Measurements from ENCODE around the gene CECR2.

- no peak for TF ChIP-seq EZH2 (IDR thresholded peaks at IDR 0.05; ENCODE audit: borderline replicate concordance, insufficient read depth, low read length, poor library complexity, severe bottlenecking)
- TF ChIP-seq CTCF (IDR thresholded peaks at IDR 0.05; ENCODE audit: poor library complexity, severe bottlenecking) = no peak
- no peak for TF ChIP-seq SMC3 (conservative IDR thresholded peaks at IDR 0.05; ENCODE audit: poor library complexity)
- no peak for TF ChIP-seq POLR2AphosphoS5 (IDR thresholded peaks at IDR 0.05)
- TF ChIP-seq EP300 (conservative IDR thresholded peaks at IDR 0.05; ENCODE audit: poor library complexity, severe bottlenecking) = no peak
- TF ChIP-seq TAF1 (IDR thresholded peaks at IDR 0.05; ENCODE audit: low read depth) = no peak
- TF ChIP-seq REST (IDR thresholded peaks at IDR 0.05; ENCODE audit: borderline replicate concordance) = no peak
- no peak for TF ChIP-seq RAD21 (conservative IDR thresholded peaks at IDR 0.05)
- TF ChIP-seq MXI1 (conservative IDR thresholded peaks at IDR 0.05; ENCODE audit: poor library complexity, severe bottlenecking) = no peak
Measured at GRCh38 chr22:17580441-17581031, 211.3 kb downstream of the CECR2 start.
